Upper lobe of right lung (tissue), 1 donor: ENCODE data around the gene AMDHD1. TPM values are rescaled to one million over a fixed set of nuclear protein-coding genes. Genes with fewer than 3 reads are reported as not detected.
A peak's percentile ranks its signal among the peaks of the same experiment; 100 is the strongest.

Source experiments
- ATAC-seq: fragments of 200-7000 bp; cut with Tn5 transposase; one replicate; pipeline ENCODE4 v1.9.1; 2020; ENCODE audit warnings: mild to moderate bottlenecking, moderate library complexity
- DNase-seq: peaks from one replicate; pipeline ENCODE4 v3.0.0-alpha.2; 2020
- H3K27ac ChIP-seq: fragments of 200-600 bp; one replicate; pipeline ENCODE4 v1.8.0; 2022
- H3K27me3 ChIP-seq: fragments of 200-600 bp; one replicate; pipeline ENCODE4 v1.8.0; 2022; ENCODE audit warnings: mild to moderate bottlenecking
- H3K36me3 ChIP-seq: fragments of 200-600 bp; one replicate; pipeline ENCODE4 v1.8.0; 2022
- H3K4me1 ChIP-seq: fragments of 200-600 bp; one replicate; pipeline ENCODE4 v1.8.0; 2022
- H3K4me3 ChIP-seq: fragments of 200-600 bp; one replicate; pipeline ENCODE4 v1.8.0; 2022; ENCODE audit warnings: mild to moderate bottlenecking
- H3K9me3 ChIP-seq: fragments of 200-600 bp; one replicate; pipeline ENCODE4 v1.8.0; 2022
- intact Hi-C: fragments of 100-400 bp; cut with DNase I; formaldehyde crosslinking; loops from one replicate; pipeline ENCODE4 v1.11.0; 2022
- total RNA-seq: library from RNA; stranded (reverse); fragmentation: NEBNext Ultra II Directional; extraction: Animal tissue kit (Norgen Biotek cat#: 25700); gene quantifications from one replicate; pipeline ENCODE4 v1.2.1, GENCODE V29; 2021
- TF ChIP-seq, protein P1 (sequence below): fragments of 200-600 bp; IDR thresholded peaks from one replicate; pipeline ENCODE4 v1.8.0; 2022; ENCODE audit warnings: antibody characterized with exemption
- donor health status: DM: no; HTN: yes; CAD: no; lungs with severe emphysema.

Gene AMDHD1
- total RNA-seq, 1 donor from 2014 or later: 1.4 TPM

DNA sequence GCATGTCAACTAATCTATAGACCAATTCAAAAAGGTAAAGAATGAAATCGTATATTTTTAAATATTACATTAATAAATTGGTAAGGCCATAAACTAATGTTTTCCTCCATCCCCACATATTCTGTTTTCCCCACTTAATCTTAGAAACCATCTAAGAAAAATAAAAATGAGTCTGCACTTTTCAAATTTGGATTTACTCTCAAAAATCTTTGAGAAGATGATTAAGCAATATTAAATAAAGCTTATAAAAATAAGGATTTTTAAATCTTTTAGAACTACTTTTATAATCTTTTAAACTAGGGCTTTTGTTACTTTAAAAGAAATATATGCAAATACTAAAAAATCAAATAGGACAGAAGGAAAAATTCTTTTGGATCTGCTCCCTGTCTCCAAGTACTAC lies 63.6 kb downstream of the AMDHD1 start:
- Histone ChIP-seq H3K36me3 (peaks cover 100% of the 10 kb centered on the region), H3K9me3 (no peaks in the 10 kb centered on the region), H3K27ac (no peak overlapping the region), H3K4me3 (no peak overlapping the region), H3K27me3 (no peaks in the 10 kb centered on the region), H3K4me1 (no peaks in the 10 kb centered on the region)
- TF ChIP-seq, protein P1, sequence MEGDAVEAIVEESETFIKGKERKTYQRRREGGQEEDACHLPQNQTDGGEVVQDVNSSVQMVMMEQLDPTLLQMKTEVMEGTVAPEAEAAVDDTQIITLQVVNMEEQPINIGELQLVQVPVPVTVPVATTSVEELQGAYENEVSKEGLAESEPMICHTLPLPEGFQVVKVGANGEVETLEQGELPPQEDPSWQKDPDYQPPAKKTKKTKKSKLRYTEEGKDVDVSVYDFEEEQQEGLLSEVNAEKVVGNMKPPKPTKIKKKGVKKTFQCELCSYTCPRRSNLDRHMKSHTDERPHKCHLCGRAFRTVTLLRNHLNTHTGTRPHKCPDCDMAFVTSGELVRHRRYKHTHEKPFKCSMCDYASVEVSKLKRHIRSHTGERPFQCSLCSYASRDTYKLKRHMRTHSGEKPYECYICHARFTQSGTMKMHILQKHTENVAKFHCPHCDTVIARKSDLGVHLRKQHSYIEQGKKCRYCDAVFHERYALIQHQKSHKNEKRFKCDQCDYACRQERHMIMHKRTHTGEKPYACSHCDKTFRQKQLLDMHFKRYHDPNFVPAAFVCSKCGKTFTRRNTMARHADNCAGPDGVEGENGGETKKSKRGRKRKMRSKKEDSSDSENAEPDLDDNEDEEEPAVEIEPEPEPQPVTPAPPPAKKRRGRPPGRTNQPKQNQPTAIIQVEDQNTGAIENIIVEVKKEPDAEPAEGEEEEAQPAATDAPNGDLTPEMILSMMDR: no peak
- intact Hi-C loops: no loop called here
- DNase-seq: no peak
- ATAC-seq: no peak

DNA sequence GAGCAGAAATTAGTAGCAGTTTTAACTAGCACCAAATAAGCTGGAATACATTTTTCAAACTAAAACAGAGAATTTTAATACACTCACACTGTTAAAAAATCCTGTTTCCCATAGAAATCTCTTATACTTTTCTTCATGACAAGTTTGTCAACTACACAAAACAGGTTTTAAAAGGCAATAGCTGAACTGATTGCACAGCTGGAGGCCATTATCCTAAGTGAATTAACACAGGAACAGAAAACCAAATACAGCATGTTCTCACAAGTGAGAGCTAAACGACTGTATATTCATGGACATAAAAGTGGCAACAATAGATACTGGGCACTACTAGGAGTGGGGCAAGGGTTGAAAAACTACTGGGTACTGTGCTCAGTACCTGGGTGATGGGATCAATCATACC lies 64.6 kb downstream of the AMDHD1 start:
- no peak overlapping the region for H3K27ac ChIP-seq
- H3K9me3 ChIP-seq: no peaks in the 10 kb centered on the region
- no peak for ATAC-seq
- no peak for DNase-seq
- no peaks in the 10 kb centered on the region for H3K4me1 ChIP-seq
- peaks cover 100% of the 10 kb centered on the region for H3K36me3 ChIP-seq
- TF ChIP-seq, protein P1: no peak
- H3K4me3 ChIP-seq: no peak overlapping the region
- H3K27me3 ChIP-seq: no peaks in the 10 kb centered on the region
- intact Hi-C loops: no loop called here

DNA sequence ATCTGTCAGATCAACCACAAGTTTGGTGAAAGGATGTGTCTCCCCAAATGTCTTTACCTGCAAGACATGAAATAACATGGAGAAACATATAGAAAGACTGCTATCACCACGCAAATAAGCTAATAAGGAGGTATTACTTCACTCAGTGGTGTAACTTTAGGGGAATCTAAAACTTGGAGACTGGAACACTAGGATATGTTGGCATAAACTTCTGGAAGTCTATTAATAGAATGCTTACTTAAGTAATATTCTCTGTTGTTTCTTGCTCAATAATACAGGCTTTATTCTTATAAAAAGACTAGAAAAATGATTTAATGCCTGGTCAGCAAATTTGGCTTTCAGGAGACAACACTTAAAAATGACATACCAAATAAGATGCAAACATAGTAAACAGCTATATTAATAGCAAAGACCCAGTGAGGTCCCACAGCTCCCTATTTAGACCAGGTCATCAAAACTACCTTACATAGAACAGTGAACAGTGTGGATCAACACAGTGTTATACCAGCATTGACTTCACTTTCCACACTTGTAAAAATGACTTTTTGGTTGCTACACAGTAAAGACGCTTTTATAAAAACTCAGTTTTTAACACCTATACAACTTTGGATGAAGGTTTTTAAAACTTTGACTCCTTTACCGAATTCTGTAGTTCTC lies 71.9 kb downstream of the AMDHD1 start:
- DNase-seq (no peak), ATAC-seq (no peak)
- Histone ChIP-seq H3K36me3 (peaks cover 93% of the 10 kb centered on the region), H3K27me3 (no peaks in the 10 kb centered on the region), H3K4me3 (no peak overlapping the region), H3K27ac (no peak overlapping the region), H3K4me1 (peaks cover 9% of the 10 kb centered on the region), H3K9me3 (no peaks in the 10 kb centered on the region)
- TF ChIP-seq, protein P1: no peak
- intact Hi-C loops: no loop called here

DNA sequence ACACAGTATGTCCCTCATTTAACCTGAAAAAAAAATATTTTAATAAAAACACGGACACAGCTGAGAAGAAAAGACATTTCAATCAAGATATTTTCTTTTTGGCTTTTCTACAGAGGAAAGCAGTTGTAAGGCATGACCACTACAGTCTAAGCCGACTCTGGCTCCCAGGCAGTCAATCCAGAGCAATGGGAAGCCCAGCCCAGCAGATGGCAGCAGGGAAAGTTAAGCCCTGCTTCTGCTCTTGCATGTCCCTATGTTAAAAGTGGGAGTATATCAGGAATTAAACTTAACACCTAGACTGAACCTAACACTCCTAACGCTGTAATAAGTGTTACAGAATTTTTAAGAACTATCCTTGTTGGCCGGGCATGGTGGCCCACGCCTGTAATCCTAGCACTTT lies 72.5 kb downstream of the AMDHD1 start:
- Histone ChIP-seq H3K4me1 (peaks cover 13% of the 10 kb centered on the region), H3K9me3 (no peaks in the 10 kb centered on the region), H3K36me3 (peaks cover 93% of the 10 kb centered on the region), H3K27ac (no peak overlapping the region), H3K27me3 (no peaks in the 10 kb centered on the region), H3K4me3 (no peak overlapping the region)
- TF ChIP-seq, protein P1: peak; percentile 36
- ATAC-seq (peak; percentile 73), DNase-seq (no peak)
- intact Hi-C loops: no loop called here

Other genes with a start within 250 kb of the AMDHD1 start
- 136 TPM for gene NTN4, start 152.6 kb upstream of the AMDHD1 start, total RNA-seq
- gene SNRPF, start 84.4 kb upstream of the AMDHD1 start, total RNA-seq: 15.2 TPM
- not detected for gene CCDC38, start 717 bp upstream of the AMDHD1 start, total RNA-seq
- gene HAL, start 53.0 kb downstream of the AMDHD1 start, total RNA-seq: 6.2 TPM
- 314 TPM for gene LTA4H, start 92.3 kb downstream of the AMDHD1 start, total RNA-seq